ENCODE measurements around the gene IKBKG. TPM values are rescaled to one million over a fixed set of nuclear protein-coding genes. Genes with fewer than 3 reads are reported as not detected.

Gene IKBKG
- total and polyA plus RNA-seq, 2 of the 4 experiments (the other 2 are of a cell fraction), result 16.5 to 38.2 TPM

- POLR2A ChIA-PET (ENCODE audit: unreplicated experiment), result no interaction called here
- WGBS, 2 experiments (ENCODE audit: extremely low coverage in 2 of 2, insufficient read length in 1 of 2), result no CpG with 5 or more reads among the region's 2 CpGs
Measured at GRCh38 chrX:154595559-154596249, 48.3 kb downstream of the IKBKG start.

More at GRCh38 chrX:154595559-154596249, 48.3 kb downstream of the IKBKG start:
- no peaks in the 10 kb centered on the region for H3K79me1 ChIP-seq (ENCODE audit: low read depth in 1 of 2, low read length in 2 of 2)
- no peak overlapping the region for H2BK5ac ChIP-seq (ENCODE audit: low read depth, low read length, poor library complexity, severe bottlenecking)
- no peak overlapping the region for H2AK5ac ChIP-seq (ENCODE audit: low read depth, low read length)
- CTCF ChIA-PET, result no interaction called here
- dilution Hi-C loops (cut with HindIII; ENCODE audit: low sequenced_read_pairs, unreplicated experiment) (no loop called here), in situ Hi-C loops (cut with MboI; ENCODE audit: low sequenced_read_pairs) (loop anchor here (25.0 kb wide), 1 partner anchor 142 kb away; no protein-coding TSS in a partner anchor), intact Hi-C loops (cut with micrococcal nuclease) (no loop called here)
- no peak overlapping the region for H3K9ac ChIP-seq (ENCODE audit: low read depth, low read length)
- no peak overlapping the region for H2BK20ac ChIP-seq (ENCODE audit: low read depth, low read length)
- no peak overlapping the region for H3K4me2 ChIP-seq (ENCODE audit: low read depth, low read length)
- H2BK15ac ChIP-seq (ENCODE audit: low read depth, low read length), result no peak overlapping the region
- H3K9me3 ChIP-seq (ENCODE audit: control insufficient read depth, insufficient read depth, low read length), result peaks cover 11% of the 10 kb centered on the region
- H4K91ac ChIP-seq (ENCODE audit: insufficient read depth, low read depth, low read length), result no peak overlapping the region
- DNase-seq, result no peak
- TF ChIP-seq CEBPB (IDR thresholded peaks at IDR 0.05; ENCODE audit: low read depth, low read length), result peak; percentile 8; the same call in 1 of the 2 replicates
- TF ChIP-seq BHLHE40 (IDR thresholded peaks at IDR 0.05; ENCODE audit: low read depth, low read length), result no peak
- TF ChIP-seq USF2 (IDR thresholded peaks at IDR 0.05; ENCODE audit: low read depth, low read length), result no peak
- no peak overlapping the region for H2BK120ac ChIP-seq (ENCODE audit: low read depth, low read length)
- no peaks in the 10 kb centered on the region; the same call in 1 of the 2 replicates for H3K4me1 ChIP-seq (ENCODE audit: control insufficient read depth, insufficient read depth, low read length)
- H3K23ac ChIP-seq (ENCODE audit: low read depth, low read length), result no peak overlapping the region
- no peak overlapping the region for H3K4me3 ChIP-seq (ENCODE audit: insufficient read depth, low read depth, low read length)
- no TSS peak for BruUV-seq (replicated peaks)
- H2AFZ ChIP-seq (replicated peaks; ENCODE audit: low read length, poor library complexity), result no peak overlapping the region
- H4K8ac ChIP-seq (ENCODE audit: low read depth in 2 of 2, low read length in 2 of 2), result no peak overlapping the region
- ATAC-seq (ENCODE audit: low read depth), result peak; percentile 33; the same call in 1 of the 2 replicates
- H4K20me1 ChIP-seq (ENCODE audit: insufficient read depth, low read length), result no peaks in the 10 kb centered on the region
- no peak overlapping the region for H3K14ac ChIP-seq (replicated peaks; ENCODE audit: low read depth, low read length)
- no peaks in the 10 kb centered on the region for H3K9me1 ChIP-seq (ENCODE audit: insufficient read depth, low read length)
- H3K18ac ChIP-seq (ENCODE audit: low read depth, low read length), result no peak overlapping the region
- no peak overlapping the region for H3K4ac ChIP-seq (ENCODE audit: low read depth, low read length)
- peaks cover 20% of the 10 kb centered on the region for H3K27me3 ChIP-seq (ENCODE audit: control insufficient read depth, insufficient read depth, low read length)
- no peak overlapping the region for H3K56ac ChIP-seq (ENCODE audit: extremely low read depth, insufficient read depth, low read length)
- no peak overlapping the region for H2AK9ac ChIP-seq (replicated peaks; ENCODE audit: low read depth, low read length, poor library complexity)
- no peaks in the 10 kb centered on the region for H3K36me3 ChIP-seq (ENCODE audit: control insufficient read depth, insufficient read depth, low read length)
- no peak overlapping the region for H3K27ac ChIP-seq (ENCODE audit: insufficient read depth, low read length)
- no peak overlapping the region for H4K5ac ChIP-seq (ENCODE audit: low read depth, low read length)
